WI38 (cell line): Measurements from ENCODE around the gene RIMKLB.
"Not testable (repeated sequence)": the region's sequence is repeated elsewhere in the genome, so short reads cannot be mapped to it uniquely, and the experiment has no call there.

Experiments used
- H3K4me3 ChIP-seq: 2 replicates; pipeline ENCODE4 v1.5.1; 2011; ENCODE audit warnings: low read depth, mild to moderate bottlenecking, control low read depth, low read length
- CTCF ChIP-seq: IDR thresholded peaks from 2 replicates; pipeline ENCODE4 v1.5.1; 2012; ENCODE audit warnings: low read depth, mild to moderate bottlenecking, control low read depth, low read length

RIMKLB gene

GRCh38 chr12:8780389-8780788 lies 82.6 kb downstream of the RIMKLB start:
- no peak overlapping the region for H3K4me3 ChIP-seq
- TF ChIP-seq CTCF, result no peak

DNA sequence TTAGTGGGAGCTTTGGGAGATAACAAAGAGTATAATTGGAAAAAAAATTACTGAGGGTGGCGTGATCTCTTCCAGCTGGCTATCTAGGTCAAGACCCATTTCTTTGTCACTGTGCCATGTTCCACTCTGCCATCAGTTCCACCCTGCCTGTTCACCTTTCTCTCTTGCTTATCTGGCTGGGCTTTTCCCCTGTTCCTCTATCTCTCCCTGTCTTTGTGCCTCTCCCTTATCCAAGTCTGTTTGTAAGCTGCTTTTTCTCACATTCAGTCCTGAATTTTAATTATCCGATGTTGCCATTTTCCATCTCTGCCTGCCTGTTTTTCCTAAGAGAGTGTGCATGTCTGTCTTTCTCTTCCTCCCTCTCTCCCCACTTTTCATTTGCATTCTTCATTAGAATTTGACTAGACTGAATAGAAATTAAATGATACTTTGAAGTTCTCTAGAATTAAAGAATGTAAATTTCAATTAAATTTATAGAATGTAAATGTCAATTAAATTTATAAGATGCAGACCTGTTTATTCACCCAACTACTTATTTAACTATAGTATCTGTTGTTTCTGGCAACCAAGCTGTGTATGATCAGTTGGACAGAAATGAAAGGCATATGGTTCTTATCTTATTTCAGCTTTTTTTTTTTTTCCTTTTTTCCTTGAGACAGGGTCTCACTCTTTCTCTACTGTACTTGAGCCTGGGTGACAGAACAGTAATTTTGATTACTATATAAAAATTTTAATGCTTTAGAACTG lies 83.8 kb downstream of the RIMKLB start:
- no peak overlapping the region for H3K4me3 ChIP-seq
- TF ChIP-seq CTCF, result no peak

- no peak for TF ChIP-seq CTCF
- no peak overlapping the region for H3K4me3 ChIP-seq
Observed at GRCh38 chr12:8784290-8784888, 86.6 kb downstream of the RIMKLB start.

- no peak for TF ChIP-seq CTCF
- H3K4me3 ChIP-seq, result no peak overlapping the region
Observed at GRCh38 chr12:8785499-8785898, 87.7 kb downstream of the RIMKLB start.

- H3K4me3 ChIP-seq, result not testable (repeated sequence)
Observed at GRCh38 chr12:8787206-8787605, 89.4 kb downstream of the RIMKLB start.

DNA sequence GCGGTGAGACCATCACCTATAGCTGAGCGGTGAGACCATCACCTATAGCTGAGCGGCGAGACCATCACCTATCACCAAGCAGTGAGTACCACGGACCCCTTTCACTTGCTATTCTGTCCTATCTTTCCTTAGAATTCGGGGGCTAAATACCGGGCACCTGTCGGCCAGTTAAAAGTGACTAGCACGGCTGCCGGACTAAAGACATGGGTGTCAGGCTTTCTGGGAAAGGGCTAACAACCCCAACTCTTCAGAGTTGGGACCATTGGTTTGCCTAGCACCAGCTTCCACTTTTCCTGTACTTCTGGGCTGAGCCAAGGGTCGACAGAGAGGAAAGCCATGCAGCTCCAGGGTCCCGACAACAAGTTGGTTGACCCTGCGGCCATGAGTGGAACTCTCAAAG lies 90.9 kb downstream of the RIMKLB start:
- not testable (repeated sequence) for H3K4me3 ChIP-seq

DNA sequence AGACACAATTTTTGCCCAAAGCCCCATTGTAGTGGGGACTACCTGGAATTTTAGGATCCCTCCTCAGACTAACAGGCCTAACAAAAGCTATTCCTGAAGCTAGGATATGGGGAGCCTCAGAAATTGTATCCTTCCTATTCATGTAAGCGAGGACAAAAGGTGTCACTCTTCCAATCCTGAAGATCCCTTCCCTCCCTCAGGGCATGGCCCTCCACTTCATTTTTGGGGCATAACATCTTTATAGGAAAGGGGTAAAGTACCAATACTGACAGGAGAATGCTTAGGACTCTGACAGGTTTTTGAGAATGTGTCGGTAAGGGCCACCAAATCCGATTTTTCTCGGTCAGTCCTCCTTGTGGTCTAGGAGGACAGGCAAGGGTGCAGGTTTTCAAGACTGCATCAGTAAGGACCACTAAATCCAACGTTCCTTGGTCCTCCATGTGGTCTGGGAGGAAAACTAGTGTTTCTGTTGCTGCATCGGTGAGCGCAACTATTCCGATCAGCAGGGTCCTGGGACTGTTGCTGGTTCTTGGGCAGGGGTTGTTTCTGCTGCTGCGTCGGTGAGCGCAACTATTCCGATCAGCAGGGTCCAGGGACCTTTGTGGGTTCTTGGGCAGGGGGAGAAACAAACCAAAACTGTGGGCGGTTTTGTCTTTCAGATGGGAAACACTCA lies 91.7 kb downstream of the RIMKLB start:
- H3K4me3 ChIP-seq, result not testable (repeated sequence)

DNA sequence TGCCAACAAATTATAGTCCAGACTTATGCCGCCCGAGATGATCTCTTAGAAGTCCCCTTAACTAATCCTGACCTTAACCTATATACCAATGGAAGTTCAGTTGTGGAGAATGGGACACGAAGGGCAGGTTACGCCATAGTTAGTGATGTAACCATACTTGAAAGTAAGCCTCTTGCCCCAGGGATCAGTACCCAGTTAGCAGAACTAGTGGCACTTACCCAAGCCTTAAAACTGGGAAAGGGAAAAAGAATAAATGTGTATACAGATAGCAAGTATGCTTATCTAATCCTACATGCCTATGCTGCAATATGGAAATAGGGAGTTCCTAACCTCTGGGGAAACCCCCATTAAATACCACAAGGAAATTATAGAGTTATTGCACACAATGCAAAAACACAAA lies 95.4 kb downstream of the RIMKLB start:
- H3K4me3 ChIP-seq, result not testable (repeated sequence)

- H3K4me3 ChIP-seq, result not testable (repeated sequence)
Observed at GRCh38 chr12:8794611-8795010, 96.8 kb downstream of the RIMKLB start.
